HG03196 (cell line): ENCODE data around the gene CSNK1G2.

Experiments
- ATAC-seq: cut with Tn5 transposase; IDR thresholded peaks from one replicate; pipeline ENCODE4 v1.9.1; 2021; ENCODE audit not compliant: unreplicated experiment

CSNK1G2 gene

GRCh38 chr19:1962674-1963073, 21.7 kb downstream of the CSNK1G2 start:
- ATAC-seq = no peak

DNA sequence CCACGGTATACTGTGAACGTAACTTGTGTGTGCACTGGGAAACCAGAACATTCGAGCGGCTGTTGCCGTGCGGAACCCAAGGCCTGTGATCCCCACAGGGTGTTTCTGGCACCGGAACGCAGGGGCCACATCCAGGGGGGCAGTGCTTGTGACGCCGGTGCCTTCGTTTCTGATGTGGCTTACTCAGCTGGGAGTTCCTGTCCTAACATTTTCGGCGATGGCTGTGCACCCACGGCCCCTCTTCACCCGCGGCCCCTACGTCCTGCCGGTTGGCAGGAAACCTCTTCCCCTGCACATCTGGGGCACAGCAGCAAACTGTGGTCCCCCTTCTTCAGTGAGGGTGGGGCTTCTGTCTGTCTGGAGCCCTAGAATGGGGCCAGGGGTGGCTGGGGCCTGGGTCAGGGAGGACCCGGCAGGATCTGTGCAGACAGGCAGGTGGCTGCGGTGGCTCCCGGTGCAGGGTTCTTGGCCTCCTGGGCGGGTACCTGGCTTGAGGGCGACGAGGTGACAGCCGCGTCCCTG, 26.2 kb downstream of the CSNK1G2 start:
- ATAC-seq = no peak

DNA sequence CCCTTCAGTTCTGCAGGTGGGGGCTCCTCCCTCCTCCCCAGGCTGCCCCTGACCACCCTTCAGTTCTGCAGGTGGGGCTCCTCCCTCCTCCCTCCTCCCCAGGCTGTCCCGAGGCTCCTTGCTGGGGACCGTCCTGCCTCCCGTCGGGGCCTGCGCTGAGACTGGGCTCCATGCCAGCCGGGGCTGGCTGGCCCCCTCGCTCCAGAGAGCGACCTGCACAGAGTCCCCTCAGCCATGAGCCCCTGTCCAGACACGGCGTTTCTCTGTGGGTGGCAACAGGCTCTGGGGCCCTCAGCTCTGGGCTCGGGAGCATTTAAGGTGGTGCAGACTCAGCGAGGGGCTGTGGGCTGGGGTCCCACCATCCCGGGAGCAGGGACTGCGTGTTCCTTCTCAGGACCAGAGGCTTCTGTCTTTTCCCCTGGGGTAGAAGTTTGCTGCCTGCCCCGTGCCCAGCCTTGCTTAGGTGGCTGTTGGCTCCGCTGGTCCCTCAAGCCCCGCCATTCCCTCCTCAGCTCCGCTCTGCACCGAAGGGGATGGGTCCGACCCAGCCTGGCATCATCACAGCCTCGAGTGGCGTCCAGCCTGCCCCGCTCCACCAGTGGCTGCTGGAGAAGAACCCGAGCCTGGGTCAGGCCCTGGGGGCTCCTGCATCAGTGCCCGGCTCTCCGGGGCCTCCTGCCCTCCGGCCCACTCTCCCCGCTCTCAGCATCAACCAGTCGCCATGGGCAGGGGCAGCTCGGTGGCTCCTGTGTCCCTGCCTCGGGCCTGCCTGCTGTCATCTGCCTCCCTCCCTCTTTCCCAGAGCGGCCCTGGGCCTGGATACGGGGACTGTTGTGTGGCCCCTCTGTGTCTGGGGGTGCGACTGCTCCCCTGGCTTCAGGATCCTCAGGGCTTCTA, 27.6 kb downstream of the CSNK1G2 start:
- no peak for ATAC-seq

DNA sequence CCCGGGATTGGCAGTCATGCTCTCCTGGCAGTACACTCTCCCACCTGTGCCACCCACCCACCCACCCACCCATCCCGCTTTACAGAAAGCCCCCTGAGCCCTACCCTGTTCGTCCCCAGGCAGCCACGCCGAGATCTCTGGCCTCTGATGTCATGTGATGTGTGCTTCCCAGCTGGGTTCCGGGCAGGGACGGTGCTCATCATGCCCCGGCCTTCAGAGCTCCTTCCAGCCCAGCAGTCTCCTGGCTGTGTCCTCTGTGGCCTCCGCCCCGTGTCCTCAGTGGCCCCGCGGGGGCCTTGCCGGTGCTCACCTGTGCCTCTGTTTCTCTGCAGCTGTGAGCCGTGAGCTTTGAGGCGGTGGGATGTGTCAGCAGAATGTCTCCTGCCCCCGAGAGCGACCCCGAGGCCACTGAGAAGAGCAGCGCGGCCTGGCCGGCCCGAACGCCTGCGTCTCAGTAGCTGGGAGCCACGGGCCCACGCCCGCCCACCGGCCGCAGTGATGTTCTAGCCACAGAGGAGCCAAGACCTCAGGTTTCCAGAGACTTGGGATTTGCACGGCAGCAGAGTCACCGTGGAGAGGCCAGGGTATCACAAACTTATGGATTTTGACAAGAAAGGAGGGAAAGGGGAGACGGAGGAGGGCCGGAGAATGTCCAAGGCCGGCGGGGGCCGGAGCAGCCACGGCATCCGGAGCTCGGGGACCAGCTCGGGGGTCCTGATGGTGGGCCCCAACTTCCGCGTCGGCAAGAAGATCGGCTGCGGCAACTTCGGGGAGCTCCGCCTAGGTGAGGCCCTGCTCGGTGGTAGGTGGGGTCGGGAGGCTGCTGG, 28.4 kb downstream of the CSNK1G2 start:
- no peak for ATAC-seq

GRCh38 chr19:1970003-1970805, 29.2 kb downstream of the CSNK1G2 start:
- no peak for ATAC-seq

GRCh38 chr19:1970806-1971502, 30.0 kb downstream of the CSNK1G2 start:
- ATAC-seq = no peak

DNA sequence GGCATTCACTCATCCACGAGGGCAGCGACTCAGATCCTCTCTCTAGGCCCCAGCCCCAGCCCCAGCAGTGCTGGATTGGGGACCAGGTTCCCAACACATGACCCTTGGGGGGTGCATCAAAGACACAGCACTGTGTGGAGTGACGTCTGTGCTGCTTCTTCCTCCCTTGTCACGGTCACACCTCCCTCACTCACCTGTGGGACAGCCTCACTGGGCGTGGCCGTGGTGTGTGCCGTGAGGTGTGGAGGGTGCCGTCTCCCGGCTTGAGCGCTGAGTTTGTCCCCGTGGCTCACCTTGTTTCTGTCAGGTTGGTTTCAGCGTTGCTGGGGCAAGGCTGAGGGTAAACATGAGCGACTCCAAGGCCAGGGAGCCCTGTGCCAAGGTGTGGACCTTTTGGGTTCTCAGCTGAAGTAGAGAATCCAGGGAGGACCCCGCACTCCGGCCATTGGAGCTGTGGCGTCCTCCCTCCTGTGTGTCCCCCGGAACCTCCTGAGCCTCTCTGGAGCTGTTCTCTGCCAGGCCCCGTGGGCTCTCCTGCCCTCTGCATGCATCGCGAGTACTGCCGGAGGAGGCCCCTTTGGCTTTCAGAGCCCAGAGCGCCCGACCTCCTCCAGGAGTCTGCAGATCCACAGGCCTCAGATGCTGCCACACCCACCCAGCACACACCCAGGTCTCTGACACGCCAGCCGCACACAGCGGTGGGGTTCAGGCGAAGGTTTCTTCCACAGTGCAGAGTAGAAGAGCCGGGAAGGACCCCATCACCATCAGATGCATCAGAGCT, 33.6 kb downstream of the CSNK1G2 start:
- ATAC-seq = no peak

GRCh38 chr19:1975162-1975480, 34.1 kb downstream of the CSNK1G2 start:
- no peak for ATAC-seq

GRCh38 chr19:1977120-1977519, 36.1 kb downstream of the CSNK1G2 start:
- ATAC-seq = no peak

GRCh38 chr19:1978346-1978894, 37.4 kb downstream of the CSNK1G2 start:
- no peak for ATAC-seq

GRCh38 chr19:1979017-1979416, 38.0 kb downstream of the CSNK1G2 start:
- no peak for ATAC-seq

DNA sequence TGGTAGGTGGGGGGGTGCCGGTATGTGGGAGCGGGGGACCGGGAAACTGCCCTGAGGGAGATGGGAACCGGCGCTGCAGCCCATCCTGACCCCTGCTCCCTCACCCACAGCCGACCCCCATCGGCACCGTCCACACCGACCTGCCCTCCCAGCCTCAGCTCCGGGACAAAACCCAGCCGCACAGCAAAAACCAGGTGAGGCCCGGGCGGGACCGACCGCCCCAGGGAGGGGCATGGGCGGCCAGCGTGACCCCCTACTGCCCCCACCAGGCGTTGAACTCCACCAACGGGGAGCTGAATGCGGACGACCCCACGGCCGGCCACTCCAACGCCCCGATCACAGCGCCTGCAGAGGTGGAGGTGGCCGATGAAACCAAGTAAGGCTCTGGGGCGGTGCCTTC, 38.7 kb downstream of the CSNK1G2 start:
- ATAC-seq = no peak

GRCh38 chr19:1980091-1980808, 39.3 kb downstream of the CSNK1G2 start:
- ATAC-seq = no peak

DNA sequence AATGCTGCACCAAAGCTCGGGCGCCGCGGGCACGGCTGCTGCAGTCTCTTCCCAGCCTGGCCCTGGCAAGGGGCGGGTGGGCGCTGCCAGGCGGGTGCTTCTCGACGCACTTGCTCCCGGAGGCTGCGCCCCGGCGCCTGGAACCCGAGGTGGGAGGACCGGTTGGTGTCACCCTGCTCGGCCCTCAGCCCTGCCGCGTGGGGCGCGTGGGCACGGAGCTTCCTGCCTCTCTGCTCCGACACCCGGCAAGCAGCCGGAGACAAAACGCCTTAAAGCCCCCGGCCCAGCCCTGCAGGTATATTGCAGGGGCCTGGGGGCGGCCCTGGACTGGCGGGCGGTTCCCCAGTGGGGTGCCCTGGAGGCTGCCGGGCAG, 39.8 kb downstream of the CSNK1G2 start:
- ATAC-seq = no peak

GRCh38 chr19:1981253-1981652, 40.3 kb downstream of the CSNK1G2 start:
- ATAC-seq = no peak

- ATAC-seq = no peak
Observed at GRCh38 chr19:1984357-1984756, 43.4 kb downstream of the CSNK1G2 start.

DNA sequence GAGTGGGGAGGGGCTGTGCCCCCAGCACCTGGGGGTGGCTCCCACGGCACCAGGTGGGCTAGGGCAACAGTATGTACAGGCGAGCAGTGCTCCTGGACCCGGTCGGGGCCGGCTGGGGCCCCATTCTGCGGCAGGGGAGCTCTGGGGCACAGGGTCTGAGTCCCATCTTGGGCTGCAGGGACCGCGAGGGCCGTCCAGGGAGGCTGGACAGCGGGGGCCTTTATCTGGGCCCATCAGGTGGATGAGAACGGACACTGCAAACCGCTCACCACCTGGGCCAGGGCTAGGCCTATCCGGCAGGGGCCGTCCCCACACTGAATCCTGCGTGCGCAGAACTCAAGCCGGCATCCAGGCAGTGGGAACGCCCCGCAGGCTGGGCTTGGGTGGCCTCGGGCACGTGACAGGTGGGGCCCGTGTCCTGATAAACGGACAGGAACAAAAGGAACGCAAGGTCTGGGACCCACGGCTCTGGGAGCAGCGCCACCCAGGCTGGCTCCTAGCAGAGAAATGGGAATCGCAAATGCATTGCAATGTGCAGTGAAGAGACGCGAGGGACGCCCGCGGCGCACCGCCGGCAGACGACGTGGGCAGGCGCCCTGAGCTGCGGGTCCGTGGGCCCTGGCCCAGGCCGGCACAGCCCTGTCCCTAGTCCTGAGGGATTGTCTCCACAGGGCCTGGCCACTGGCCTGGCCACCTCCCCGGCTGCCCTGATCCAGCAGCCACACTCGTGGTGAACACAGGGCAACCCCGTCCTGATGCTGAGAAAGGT, 44.8 kb downstream of the CSNK1G2 start:
- no peak for ATAC-seq
